ENCODE results near the gene IFITM1.
"Not testable (repeated sequence)": the region's sequence is repeated elsewhere in the genome, so short reads cannot be mapped to it uniquely, and the experiment has no call there.

Gene IFITM1

DNA sequence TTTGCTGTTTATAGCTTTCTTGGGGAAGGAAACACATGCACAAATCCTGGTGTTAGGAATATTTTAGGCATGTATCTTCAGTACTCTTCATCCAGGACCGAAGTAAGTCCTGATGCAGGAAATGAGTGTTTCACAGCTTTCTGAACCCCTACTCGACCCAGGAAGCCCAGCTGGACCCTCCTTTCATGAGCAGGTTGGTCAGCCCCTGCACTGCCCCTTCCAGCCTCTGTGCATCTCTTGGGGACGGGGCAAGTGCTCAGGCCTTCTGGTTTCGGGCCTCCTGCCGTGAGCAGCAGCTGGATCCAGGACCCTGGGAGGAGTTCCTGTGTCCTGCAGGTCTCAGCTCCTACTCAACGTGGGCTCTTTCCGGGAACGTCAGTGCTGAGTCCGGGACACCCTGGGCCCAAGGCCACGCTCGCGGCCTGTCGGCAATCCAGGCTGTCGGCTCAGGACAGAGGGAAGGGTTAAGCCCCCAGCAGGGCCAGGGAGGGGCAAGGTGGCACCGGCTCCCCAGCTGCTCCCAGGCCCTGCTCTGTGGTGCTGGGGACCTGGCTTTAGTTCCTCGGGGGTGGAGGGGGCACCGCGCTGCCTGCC, 3.8 kb upstream of the IFITM1 start:
- peak overlapping the region; percentile 93 to 98 (median 97) for H3K27ac Mint-ChIP-seq
- not testable (repeated sequence) for H3K36me3 Mint-ChIP-seq (ENCODE audit: low read depth); H3K9me3 Mint-ChIP-seq
- peaks cover 10% of the 10 kb centered on the region for H3K27me3 Mint-ChIP-seq (ENCODE audit: low read depth)
- peak overlapping the region; percentile 93 to 96 (median 94) for H3K4me3 Mint-ChIP-seq
- H3K4me1 Mint-ChIP-seq: peaks cover 69% of the 10 kb centered on the region

DNA sequence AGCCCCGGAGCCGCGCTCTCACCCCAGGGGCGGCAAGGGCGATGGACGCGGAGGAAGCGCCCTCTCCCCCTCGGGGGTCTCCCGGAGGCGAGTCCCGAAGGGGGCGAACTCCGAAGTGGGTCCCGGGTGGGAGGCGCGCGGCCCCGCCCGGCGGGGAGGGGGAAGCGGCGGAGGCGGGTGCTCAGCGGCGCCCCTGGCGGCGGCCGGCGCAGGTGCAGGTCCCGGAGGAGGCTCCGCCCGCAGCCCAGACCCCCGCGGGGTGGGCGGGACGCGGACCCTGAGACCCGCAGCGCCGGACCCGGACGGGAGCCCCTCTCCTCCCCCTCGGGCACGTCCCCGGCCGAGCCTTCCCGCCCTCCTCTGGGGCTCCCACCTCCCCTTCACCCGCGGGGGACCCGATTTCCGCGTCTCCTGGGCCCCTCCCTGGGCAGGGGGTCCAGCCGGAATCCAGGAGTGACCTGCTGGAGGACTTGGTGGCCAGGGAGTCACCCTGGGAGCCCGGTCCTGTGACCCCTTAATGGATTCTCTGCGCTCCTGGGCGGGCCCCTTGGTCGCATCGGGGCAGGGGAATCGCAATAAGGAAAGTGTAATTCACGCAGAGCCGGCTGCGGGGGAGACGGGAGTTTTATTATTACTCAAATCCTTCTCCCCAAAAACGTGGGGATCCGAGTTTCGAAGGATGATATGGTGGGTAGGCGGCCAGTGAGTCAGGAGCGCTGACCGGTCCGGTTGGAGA, 2.7 kb upstream of the IFITM1 start:
- H3K4me1 Mint-ChIP-seq: peaks cover 58% of the 10 kb centered on the region
- peaks cover 10% of the 10 kb centered on the region for H3K27me3 Mint-ChIP-seq (ENCODE audit: low read depth)
- H3K36me3 Mint-ChIP-seq (ENCODE audit: low read depth); H3K9me3 Mint-ChIP-seq: not testable (repeated sequence)
- H3K27ac Mint-ChIP-seq: peak overlapping the region; percentile 93 to 96 (median 96)
- H3K4me3 Mint-ChIP-seq: peak overlapping the region; percentile 82 to 90 (median 89)

DNA sequence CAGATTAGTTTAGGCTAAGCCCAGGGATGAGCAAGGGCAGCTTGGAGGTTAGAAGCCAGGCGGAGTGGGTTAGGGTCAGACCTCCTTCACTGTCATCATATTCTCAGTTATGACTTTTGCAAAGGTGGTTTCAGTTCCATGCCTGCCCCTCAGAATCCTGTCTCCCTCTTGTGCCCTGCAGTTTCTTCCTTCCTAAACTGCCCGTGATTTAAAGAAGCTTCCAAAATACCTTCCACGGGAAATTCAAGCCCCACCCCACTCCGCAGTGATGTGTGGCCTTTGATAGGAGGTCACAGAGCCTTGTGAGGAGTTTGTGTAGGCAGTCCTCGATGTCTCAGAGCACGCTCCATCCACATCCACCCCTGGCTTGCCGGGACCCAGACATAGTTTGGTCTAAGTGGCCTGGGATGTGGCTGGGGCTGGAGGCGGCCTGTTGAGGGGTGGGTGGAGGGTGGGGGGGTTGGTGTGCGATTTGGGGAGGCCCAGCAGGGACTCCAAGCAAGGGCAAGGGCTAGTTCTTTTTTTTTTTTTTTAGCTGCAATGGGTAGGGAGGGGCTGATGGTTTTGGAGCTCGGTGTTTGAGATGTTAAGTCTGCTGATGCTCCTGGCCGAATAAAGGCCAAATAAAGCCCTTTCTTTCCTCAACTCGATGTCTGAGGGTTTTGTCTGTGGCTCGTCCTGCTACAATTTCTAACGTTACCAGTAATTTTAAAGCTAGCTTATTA, 1.6 kb upstream of the IFITM1 start:
- Mint-ChIP-seq H3K27ac (peak overlapping the region; percentile 93 to 96 (median 96)), H3K36me3 (ENCODE audit: low read depth) (no peaks in the 10 kb centered on the region), H3K9me3 (no peaks in the 10 kb centered on the region), H3K27me3 (ENCODE audit: low read depth) (peaks cover 18% of the 10 kb centered on the region), H3K4me3 (peak overlapping the region; percentile 82 to 90 (median 89)), H3K4me1 (peaks cover 59% of the 10 kb centered on the region)
- TF ChIP-seq, protein P1, sequence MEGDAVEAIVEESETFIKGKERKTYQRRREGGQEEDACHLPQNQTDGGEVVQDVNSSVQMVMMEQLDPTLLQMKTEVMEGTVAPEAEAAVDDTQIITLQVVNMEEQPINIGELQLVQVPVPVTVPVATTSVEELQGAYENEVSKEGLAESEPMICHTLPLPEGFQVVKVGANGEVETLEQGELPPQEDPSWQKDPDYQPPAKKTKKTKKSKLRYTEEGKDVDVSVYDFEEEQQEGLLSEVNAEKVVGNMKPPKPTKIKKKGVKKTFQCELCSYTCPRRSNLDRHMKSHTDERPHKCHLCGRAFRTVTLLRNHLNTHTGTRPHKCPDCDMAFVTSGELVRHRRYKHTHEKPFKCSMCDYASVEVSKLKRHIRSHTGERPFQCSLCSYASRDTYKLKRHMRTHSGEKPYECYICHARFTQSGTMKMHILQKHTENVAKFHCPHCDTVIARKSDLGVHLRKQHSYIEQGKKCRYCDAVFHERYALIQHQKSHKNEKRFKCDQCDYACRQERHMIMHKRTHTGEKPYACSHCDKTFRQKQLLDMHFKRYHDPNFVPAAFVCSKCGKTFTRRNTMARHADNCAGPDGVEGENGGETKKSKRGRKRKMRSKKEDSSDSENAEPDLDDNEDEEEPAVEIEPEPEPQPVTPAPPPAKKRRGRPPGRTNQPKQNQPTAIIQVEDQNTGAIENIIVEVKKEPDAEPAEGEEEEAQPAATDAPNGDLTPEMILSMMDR (IDR thresholded peaks at IDR 0.05; ENCODE audit: unreplicated experiment in 3 of 3): no peak

DNA sequence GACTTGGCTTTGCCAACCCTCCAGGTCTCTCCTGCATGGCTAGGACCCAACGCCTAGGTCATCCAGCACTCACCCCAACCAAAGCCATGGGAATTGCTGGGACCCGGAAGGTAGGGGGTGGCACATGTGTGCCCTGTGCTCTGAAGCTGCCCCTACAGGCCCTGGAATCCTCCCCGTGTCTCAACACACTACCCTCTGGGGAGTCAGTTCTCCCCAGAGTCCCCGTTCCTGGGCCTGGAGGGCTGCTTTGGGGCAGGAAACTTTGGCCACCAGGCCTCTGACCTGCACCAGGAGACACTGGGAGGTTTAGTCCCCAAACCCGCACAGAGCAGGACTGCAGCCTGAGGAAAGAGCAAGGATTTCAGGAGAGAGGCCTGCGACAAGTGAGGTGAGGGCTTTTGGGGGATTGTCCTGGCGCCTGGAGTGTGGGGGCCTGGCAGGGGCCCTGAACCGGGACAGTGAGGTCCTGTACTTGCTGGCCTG, 495 bp upstream of the IFITM1 start:
- Mint-ChIP-seq H3K4me1 (peaks cover 57% of the 10 kb centered on the region), H3K27me3 (ENCODE audit: low read depth) (peaks cover 23% of the 10 kb centered on the region), H3K4me3 (peak overlapping the region; percentile 82 to 90 (median 89)), H3K36me3 (ENCODE audit: low read depth) (no peaks in the 10 kb centered on the region), H3K27ac (peak overlapping the region; percentile 93 to 96 (median 96)), H3K9me3 (no peaks in the 10 kb centered on the region)
- TF ChIP-seq, protein P1 (IDR thresholded peaks at IDR 0.05; ENCODE audit: unreplicated experiment in 3 of 3): no peak

DNA sequence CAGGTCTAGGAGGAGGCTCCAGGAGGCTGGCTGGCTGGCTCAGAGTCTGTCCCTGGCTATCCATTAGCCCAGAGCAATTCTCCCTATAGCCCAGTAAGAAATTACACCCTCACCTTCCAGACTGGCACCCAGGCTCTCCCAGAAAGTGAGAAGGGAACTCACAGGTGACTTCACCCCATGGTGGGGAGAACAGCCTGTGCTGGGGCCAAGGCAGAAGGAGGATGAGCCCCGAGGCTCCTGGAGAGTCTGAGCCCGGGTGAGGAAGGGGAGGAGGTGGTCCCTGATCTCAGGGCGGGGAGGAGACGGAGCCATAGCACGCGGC, 675 bp downstream of the IFITM1 start:
- peaks cover 23% of the 10 kb centered on the region for H3K27me3 Mint-ChIP-seq (ENCODE audit: low read depth)
- H3K4me3 Mint-ChIP-seq: peak overlapping the region; percentile 82 to 90 (median 89)
- H3K9me3 Mint-ChIP-seq; H3K36me3 Mint-ChIP-seq (ENCODE audit: low read depth): not testable (repeated sequence)
- H3K4me1 Mint-ChIP-seq: peaks cover 47% of the 10 kb centered on the region
- peak overlapping the region; percentile 93 to 96 (median 96) for H3K27ac Mint-ChIP-seq

DNA sequence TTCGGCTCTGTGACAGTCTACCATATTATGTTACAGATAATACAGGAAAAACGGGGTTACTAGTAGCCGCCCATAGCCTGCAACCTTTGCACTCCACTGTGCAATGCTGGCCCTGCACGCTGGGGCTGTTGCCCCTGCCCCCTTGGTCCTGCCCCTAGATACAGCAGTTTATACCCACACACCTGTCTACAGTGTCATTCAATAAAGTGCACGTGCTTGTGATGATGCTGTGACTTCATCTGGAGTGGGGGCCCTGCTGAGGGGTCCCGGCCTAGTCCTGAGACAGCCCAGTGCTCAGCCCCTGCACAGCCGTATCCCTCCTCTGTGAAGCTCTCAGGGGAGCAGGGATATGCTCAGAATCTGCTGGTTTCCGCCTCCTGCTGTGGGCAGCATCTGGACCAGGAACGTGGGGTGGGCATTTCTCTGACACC, 1.2 kb downstream of the IFITM1 start:
- Mint-ChIP-seq H3K4me1 (peaks cover 46% of the 10 kb centered on the region), H3K27me3 (ENCODE audit: low read depth) (peaks cover 23% of the 10 kb centered on the region), H3K27ac (peak overlapping the region; percentile 27 to 93 (median 52)), H3K9me3 (no peaks in the 10 kb centered on the region), H3K4me3 (peak overlapping the region; percentile 82 to 90 (median 89)), H3K36me3 (ENCODE audit: low read depth) (no peaks in the 10 kb centered on the region)
- TF ChIP-seq, protein P1 (IDR thresholded peaks at IDR 0.05; ENCODE audit: unreplicated experiment in 3 of 3): no peak

DNA sequence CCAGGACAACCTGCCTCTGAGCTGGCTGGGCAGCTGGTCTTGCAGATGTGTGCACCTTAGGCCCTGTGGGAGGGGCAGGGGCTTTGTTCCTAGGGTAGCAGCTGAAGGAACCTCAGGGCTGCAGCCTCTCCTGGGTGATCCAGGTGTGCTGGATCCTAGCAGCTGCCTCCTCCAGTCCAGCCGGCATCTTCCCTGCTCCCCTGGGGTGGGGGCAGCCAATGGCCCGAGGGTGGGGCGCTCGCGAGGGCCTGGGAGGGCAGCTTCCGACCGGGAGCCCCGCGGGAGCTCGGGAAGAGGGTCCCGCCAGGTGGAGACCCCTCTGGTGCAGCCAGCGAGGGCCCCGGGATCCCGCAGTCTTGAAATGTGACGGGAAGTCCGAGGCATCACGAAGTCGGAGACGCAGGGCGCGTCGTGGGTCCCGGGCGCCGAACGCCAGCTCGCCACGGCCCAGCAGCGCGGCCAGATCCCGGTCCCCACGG, 1.7 kb downstream of the IFITM1 start:
- peak overlapping the region; percentile 27 to 93 (median 52) for H3K27ac Mint-ChIP-seq
- H3K4me1 Mint-ChIP-seq: peaks cover 50% of the 10 kb centered on the region
- peaks cover 23% of the 10 kb centered on the region for H3K27me3 Mint-ChIP-seq (ENCODE audit: low read depth)
- no peaks in the 10 kb centered on the region for H3K36me3 Mint-ChIP-seq (ENCODE audit: low read depth)
- TF ChIP-seq, protein P1 (IDR thresholded peaks at IDR 0.05; ENCODE audit: unreplicated experiment in 3 of 3): no peak
- H3K9me3 Mint-ChIP-seq: no peaks in the 10 kb centered on the region
- H3K4me3 Mint-ChIP-seq: peak overlapping the region; percentile 82 to 90 (median 89)

Measured in nephron (organoid).